GM19193 (cell line): ENCODE results near the gene SUN1.
A peak's percentile ranks its signal among the peaks of the same experiment; 100 is the strongest.

Experiments used
- POLR2A ChIP-seq: IDR thresholded peaks from 4 replicates; pipeline ENCODE4 v1.6.1; 2011; ENCODE audit not compliant: insufficient read depth, insufficient read length; ENCODE audit errors: extremely low read depth

SUN1 gene

DNA sequence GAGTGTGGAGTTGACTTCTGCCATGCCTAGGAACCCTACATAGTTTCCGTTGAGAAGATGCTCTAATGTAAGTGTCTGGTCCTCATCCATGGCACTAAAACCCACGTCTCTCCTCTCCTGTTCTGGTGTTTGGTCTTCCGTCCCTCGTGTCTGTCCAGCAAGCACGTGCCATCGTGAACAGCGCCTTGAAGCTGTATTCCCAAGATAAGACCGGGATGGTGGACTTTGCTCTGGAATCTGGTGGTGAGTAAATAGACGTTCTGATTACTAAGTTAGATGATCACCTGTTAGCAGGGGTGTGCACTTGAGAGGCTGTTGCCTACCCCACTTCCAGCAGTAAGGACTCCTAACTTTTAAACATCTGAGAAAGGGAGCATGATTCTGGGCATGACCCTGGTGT is 28.9 kb downstream of the SUN1 start:
- TF ChIP-seq POLR2A = no peak

GRCh38 chr7:862157-862556 is 29.9 kb downstream of the SUN1 start:
- TF ChIP-seq POLR2A = no peak

DNA sequence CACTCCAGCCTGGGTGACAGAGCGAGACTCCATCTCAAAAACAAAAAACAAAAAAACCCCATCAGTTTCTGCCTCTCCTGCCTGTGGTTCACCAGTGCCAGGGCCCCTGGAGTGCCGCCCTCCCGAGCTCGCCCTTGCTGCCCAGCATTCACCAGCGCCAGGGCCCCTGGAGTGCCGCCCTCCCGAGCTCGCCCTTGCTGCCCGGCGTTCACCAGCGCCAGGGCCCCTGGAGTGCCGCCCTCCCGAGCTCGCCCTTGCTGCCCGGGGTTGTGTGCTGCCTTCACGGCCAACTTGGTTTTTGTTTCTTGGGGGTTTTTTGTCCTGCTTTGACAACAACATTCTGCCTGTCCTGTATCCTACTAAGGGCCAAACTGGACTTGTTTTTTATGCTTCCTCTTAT is 30.8 kb downstream of the SUN1 start:
- no peak for TF ChIP-seq POLR2A

GRCh38 chr7:865921-866320 is 33.6 kb downstream of the SUN1 start:
- no peak for TF ChIP-seq POLR2A

DNA sequence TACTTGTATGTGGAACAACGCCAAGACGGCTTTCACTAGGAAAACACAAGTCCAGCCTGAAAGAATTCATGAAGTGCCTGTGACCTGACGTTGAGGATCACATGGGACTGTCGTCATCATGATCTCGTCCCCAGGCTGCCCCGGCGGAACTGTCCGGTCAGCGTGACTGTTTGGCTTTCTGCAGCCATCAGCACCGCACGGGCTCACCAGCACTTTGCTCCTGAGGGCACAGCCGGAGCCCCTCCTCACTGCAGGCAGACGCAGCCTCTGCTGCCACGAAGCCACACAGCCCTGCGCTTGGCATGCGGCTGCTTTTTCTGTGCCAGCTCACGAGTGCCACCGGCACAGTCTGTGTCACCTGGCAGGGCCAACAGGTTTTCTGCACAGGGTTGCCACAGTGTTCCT is 34.7 kb downstream of the SUN1 start:
- TF ChIP-seq POLR2A = no peak

GRCh38 chr7:867406-868188 is 35.3 kb downstream of the SUN1 start:
- no peak for TF ChIP-seq POLR2A

DNA sequence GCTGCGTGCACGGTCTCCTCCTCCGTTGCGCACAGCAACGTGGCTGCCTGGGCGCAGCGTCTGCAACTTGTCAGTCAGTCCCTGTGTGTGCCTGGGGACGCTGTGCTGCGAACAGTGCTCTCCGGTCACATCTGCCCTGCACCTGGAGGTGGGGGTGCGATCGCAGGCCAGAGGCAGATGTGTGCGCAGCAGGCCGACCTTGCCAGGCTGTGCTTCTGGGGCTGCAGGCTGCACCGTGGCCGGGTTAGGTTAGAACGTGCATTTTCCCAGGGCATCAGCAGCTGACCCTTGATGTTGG is 35.9 kb downstream of the SUN1 start:
- no peak for TF ChIP-seq POLR2A

GRCh38 chr7:869348-869747 is 37.1 kb downstream of the SUN1 start:
- no peak for TF ChIP-seq POLR2A

GRCh38 chr7:871900-872537 is 39.7 kb downstream of the SUN1 start:
- TF ChIP-seq POLR2A = no peak

GRCh38 chr7:873367-874002 is 41.2 kb downstream of the SUN1 start:
- peak; percentile 18 for TF ChIP-seq POLR2A

- TF ChIP-seq POLR2A = no peak
Observed at GRCh38 chr7:874031-874749, 41.9 kb downstream of the SUN1 start.

GRCh38 chr7:875051-875450 is 42.8 kb downstream of the SUN1 start:
- TF ChIP-seq POLR2A = no peak

GRCh38 chr7:875476-876076 is 43.3 kb downstream of the SUN1 start:
- no peak for TF ChIP-seq POLR2A

DNA sequence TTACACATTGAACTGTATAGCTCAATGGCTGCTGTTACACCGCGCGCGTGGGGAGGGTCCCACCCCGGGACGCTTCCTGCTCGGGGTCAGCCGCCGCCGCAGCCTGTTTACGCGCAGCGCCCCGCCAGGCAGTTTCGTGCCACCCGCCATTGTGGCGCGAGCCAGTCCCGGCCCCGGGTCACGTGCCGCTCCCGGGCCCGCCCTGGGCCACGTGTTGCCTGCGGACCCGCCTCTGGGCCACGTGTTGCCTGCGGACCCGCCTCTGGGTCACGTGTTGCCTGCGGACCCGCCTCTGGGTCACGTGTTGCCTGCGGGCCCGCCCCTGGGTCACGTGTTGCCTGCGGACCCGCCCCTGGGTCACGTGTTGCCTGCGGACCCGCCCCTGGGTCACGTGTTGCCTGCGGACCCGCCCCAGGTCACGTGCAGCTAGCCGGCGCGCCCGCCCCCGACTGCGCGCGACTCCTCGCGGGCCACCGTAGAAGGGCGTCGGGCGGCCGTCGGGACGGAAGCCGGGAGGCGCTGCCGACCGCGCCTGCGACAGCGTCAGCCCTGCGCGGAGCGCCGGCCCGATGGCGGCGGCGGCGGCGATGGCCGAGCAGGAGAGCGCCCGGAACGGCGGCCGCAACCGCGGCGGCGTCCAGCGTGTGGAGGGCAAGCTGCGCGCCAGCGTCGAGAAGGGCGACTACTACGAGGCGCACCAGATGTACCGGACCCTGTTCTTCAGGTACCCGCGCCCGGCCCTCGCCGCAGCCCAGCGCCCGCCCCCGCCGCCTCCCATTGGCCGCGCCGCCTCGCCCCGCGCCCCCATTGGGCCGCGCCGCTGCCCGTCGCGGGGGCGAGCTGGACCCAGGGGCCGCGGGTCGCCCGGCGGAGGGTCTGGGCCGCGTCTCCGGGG is 44.0 kb downstream of the SUN1 start, which contains the start of gene GET4:
Gene GET4 (plus strand): TSS at position 478 of the 895 bp plus-strand sequence. CDS start 92 bp downstream, at position 570.
- TF ChIP-seq POLR2A = peak; percentile 82
